Measurements from ENCODE around the gene CHPF2. TPM values are rescaled to one million over a fixed set of nuclear protein-coding genes. Genes with fewer than 3 reads are reported as not detected.

Gene CHPF2
- total and polyA plus RNA-seq, 2 experiments from 2014 or later: 4.8 to 26.1 TPM

DNA sequence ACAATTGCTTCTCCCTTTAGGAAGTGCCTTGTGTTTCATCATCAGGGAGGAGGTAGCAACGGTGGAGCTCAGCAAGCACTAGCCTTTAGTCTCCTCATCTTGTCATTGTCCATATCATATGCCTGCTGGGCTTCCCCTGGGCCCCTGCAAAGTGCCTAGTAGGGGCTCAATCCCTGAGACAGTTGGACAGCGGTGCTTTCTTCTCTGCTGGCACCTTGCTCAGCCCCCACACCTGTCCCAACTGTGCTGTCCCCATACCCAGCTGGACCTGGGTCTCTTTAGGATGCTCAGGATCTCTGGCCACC lies 10.7 kb downstream of the CHPF2 start:
- Mint-ChIP-seq H3K27ac (no peak overlapping the region), H3K36me3 (ENCODE audit: low read depth) (peaks cover 2% of the 10 kb centered on the region; the same call in 2 of the 3 replicates), H3K4me1 (peaks cover 53% of the 10 kb centered on the region), H3K27me3 (ENCODE audit: insufficient read depth, low read depth, poor library complexity) (peaks cover 41% of the 10 kb centered on the region), H3K9me3 (no peaks in the 10 kb centered on the region; the same call in 2 of the 3 replicates), H3K4me3 (peak overlapping the region; percentile 26; the same call in 1 of the 3 replicates)
- no peak for DNase-seq (ENCODE audit: low spot score)
- TF ChIP-seq, protein P1, sequence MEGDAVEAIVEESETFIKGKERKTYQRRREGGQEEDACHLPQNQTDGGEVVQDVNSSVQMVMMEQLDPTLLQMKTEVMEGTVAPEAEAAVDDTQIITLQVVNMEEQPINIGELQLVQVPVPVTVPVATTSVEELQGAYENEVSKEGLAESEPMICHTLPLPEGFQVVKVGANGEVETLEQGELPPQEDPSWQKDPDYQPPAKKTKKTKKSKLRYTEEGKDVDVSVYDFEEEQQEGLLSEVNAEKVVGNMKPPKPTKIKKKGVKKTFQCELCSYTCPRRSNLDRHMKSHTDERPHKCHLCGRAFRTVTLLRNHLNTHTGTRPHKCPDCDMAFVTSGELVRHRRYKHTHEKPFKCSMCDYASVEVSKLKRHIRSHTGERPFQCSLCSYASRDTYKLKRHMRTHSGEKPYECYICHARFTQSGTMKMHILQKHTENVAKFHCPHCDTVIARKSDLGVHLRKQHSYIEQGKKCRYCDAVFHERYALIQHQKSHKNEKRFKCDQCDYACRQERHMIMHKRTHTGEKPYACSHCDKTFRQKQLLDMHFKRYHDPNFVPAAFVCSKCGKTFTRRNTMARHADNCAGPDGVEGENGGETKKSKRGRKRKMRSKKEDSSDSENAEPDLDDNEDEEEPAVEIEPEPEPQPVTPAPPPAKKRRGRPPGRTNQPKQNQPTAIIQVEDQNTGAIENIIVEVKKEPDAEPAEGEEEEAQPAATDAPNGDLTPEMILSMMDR (conservative IDR thresholded peaks at IDR 0.05; ENCODE audit: low read depth in 2 of 2): no peak
- no peak for TF ChIP-seq NANOG (IDR thresholded peaks at IDR 0.05; ENCODE audit: borderline replicate concordance)
- TF ChIP-seq REST (IDR thresholded peaks at IDR 0.05; ENCODE audit: unreplicated experiment): no peak
- TF ChIP-seq STAT1 (IDR thresholded peaks at IDR 0.05; ENCODE audit: unreplicated experiment): no peak
- no peak for TF ChIP-seq ZNF114 (CRISPR knock-in tag; IDR thresholded peaks at IDR 0.05)
- TF ChIP-seq POLR2AphosphoS5 (IDR thresholded peaks at IDR 0.05; ENCODE audit: low read depth): no peak
- no peak for TF ChIP-seq ZNF331 (CRISPR knock-in tag; IDR thresholded peaks at IDR 0.05; ENCODE audit: low read depth)
- TF ChIP-seq CREB1 (CRISPR knock-in tag; IDR thresholded peaks at IDR 0.05; ENCODE audit: low read depth): no peak
- no peak for TF ChIP-seq JUNB (IDR thresholded peaks at IDR 0.05; ENCODE audit: unreplicated experiment)
- no peak for TF ChIP-seq EZH2 (IDR thresholded peaks at IDR 0.05; ENCODE audit: low read depth, unreplicated experiment)
- TF ChIP-seq ETS1 (IDR thresholded peaks at IDR 0.05): no peak
- no peak for TF ChIP-seq EZH2phosphoT487 (IDR thresholded peaks at IDR 0.05; ENCODE audit: unreplicated experiment)
- TF ChIP-seq, protein P2, sequence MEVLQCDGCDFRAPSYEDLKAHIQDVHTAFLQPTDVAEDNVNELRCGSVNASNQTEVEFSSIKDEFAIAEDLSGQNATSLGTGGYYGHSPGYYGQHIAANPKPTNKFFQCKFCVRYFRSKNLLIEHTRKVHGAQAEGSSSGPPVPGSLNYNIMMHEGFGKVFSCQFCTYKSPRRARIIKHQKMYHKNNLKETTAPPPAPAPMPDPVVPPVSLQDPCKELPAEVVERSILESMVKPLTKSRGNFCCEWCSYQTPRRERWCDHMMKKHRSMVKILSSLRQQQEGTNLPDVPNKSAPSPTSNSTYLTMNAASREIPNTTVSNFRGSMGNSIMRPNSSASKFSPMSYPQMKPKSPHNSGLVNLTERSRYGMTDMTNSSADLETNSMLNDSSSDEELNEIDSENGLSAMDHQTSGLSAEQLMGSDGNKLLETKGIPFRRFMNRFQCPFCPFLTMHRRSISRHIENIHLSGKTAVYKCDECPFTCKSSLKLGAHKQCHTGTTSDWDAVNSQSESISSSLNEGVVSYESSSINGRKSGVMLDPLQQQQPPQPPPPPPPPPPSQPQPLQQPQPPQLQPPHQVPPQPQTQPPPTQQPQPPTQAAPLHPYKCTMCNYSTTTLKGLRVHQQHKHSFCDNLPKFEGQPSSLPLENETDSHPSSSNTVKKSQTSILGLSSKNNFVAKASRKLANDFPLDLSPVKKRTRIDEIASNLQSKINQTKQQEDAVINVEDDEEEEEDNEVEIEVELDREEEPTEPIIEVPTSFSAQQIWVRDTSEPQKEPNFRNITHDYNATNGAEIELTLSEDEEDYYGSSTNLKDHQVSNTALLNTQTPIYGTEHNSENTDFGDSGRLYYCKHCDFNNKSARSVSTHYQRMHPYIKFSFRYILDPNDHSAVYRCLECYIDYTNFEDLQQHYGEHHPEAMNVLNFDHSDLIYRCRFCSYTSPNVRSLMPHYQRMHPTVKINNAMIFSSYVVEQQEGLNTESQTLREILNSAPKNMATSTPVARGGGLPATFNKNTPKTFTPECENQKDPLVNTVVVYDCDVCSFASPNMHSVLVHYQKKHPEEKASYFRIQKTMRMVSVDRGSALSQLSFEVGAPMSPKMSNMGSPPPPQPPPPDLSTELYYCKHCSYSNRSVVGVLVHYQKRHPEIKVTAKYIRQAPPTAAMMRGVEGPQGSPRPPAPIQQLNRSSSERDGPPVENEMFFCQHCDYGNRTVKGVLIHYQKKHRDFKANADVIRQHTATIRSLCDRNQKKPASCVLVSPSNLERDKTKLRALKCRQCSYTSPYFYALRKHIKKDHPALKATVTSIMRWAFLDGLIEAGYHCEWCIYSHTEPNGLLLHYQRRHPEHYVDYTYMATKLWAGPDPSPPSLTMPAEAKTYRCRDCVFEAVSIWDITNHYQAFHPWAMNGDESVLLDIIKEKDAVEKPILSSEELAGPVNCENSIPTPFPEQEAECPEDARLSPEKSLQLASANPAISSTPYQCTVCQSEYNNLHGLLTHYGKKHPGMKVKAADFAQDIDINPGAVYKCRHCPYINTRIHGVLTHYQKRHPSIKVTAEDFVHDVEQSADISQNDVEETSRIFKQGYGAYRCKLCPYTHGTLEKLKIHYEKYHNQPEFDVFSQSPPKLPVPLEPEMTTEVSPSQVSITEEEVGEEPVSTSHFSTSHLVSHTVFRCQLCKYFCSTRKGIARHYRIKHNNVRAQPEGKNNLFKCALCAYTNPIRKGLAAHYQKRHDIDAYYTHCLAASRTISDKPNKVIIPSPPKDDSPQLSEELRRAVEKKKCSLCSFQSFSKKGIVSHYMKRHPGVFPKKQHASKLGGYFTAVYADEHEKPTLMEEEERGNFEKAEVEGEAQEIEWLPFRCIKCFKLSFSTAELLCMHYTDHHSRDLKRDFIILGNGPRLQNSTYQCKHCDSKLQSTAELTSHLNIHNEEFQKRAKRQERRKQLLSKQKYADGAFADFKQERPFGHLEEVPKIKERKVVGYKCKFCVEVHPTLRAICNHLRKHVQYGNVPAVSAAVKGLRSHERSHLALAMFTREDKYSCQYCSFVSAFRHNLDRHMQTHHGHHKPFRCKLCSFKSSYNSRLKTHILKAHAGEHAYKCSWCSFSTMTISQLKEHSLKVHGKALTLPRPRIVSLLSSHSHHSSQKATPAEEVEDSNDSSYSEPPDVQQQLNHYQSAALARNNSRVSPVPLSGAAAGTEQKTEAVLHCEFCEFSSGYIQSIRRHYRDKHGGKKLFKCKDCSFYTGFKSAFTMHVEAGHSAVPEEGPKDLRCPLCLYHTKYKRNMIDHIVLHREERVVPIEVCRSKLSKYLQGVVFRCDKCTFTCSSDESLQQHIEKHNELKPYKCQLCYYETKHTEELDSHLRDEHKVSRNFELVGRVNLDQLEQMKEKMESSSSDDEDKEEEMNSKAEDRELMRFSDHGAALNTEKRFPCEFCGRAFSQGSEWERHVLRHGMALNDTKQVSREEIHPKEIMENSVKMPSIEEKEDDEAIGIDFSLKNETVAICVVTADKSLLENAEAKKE (CRISPR knock-in tag; IDR thresholded peaks at IDR 0.05): no peak
- Histone ChIP-seq H4K20me1 (replicated peaks; ENCODE audit: insufficient read depth) (peaks cover 4% of the 10 kb centered on the region; the same call in 1 of the 2 replicates), H3K27ac (ENCODE audit: low read depth) (no peak overlapping the region), H3K4me3 (no peak overlapping the region), H3K36me3 (ENCODE audit: insufficient read depth) (no peaks in the 10 kb centered on the region), H3K4me2 (peak overlapping the region; percentile 70; the same call in 1 of the 2 replicates), H3F3A (replicated peaks; ENCODE audit: low read depth) (0 out of 2 replicates have a peak, but pooled peaks cover 5% of the 10 kb centered on the region), H2AFZ (no peak overlapping the region), H3K9me2 (ENCODE audit: insufficient read depth) (no peaks in the 10 kb centered on the region), H3K4me1 (ENCODE audit: insufficient read depth) (peaks cover 25% of the 10 kb centered on the region; the same call in 1 of the 2 replicates), H3K79me2 (replicated peaks; ENCODE audit: insufficient read depth) (no peaks in the 10 kb centered on the region), H3K27me3 (ENCODE audit: insufficient read depth) (peaks cover 41% of the 10 kb centered on the region)
- no peak for ATAC-seq

All from GM23338 (cell line).